Stimulated activated memory B cell treated with anti-CD40 and anti-IgM and Interleukin-4, amounts not matched to agents 10 μg/mL and 1 μg/mL and 100 μg/mL, for 72 hours (primary cell): Measurements from ENCODE around the gene CRMP1.

Experiments
- ATAC-seq: fragments of 150-1000 bp; cut with Tn5 transposase; 2 replicates; pipeline ENCODE4 v1.10.0; 2021
- H3K27ac Mint-ChIP-seq: one replicate; pipeline ENCODE4 v1.8.0; 2022; ENCODE audit warnings: mild to moderate bottlenecking, mixed read lengths
- H3K27me3 Mint-ChIP-seq: one replicate; pipeline ENCODE4 v1.8.0; 2022; ENCODE audit warnings: mixed read lengths
- H3K36me3 Mint-ChIP-seq: one replicate; pipeline ENCODE4 v1.8.0; 2022; ENCODE audit warnings: mixed read lengths
- H3K4me1 Mint-ChIP-seq: one replicate; pipeline ENCODE4 v1.8.0; 2022; ENCODE audit warnings: mixed read lengths
- H3K4me3 Mint-ChIP-seq: one replicate; pipeline ENCODE4 v1.8.0; 2022; ENCODE audit warnings: mild to moderate bottlenecking, moderate library complexity, mixed read lengths
- H3K9me3 Mint-ChIP-seq: one replicate; pipeline ENCODE4 v1.8.0; 2022; ENCODE audit warnings: mixed read lengths

CRMP1 gene

GRCh38 chr4:5887011-5887360, 5.9 kb downstream of the CRMP1 start:
- no peak overlapping the region for H3K4me3 Mint-ChIP-seq
- H3K27ac Mint-ChIP-seq: no peak overlapping the region
- peaks cover 5% of the 10 kb centered on the region for H3K36me3 Mint-ChIP-seq
- H3K4me1 Mint-ChIP-seq: peaks cover 6% of the 10 kb centered on the region
- peaks cover 8% of the 10 kb centered on the region for H3K9me3 Mint-ChIP-seq
- no peak for ATAC-seq
- H3K27me3 Mint-ChIP-seq: peaks cover 72% of the 10 kb centered on the region

DNA sequence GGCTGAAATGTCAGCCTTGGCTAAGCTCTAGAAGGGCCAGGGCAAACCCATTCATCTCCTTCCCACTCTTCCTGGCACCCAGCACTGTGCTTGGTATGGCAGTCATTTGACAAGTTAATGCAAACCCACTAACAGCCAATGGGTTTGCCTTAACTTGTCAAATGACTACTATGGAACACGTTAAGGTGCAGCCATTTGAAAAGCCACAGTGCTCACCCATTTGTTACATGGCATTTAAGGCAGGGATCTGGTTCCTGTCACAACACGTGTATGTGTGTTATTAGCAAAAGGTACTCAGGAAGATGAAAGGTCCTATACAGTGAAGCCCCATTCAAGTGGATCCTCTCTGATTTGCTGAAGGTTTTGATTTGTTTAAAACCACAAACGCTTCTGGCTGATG, 7.2 kb downstream of the CRMP1 start:
- Mint-ChIP-seq H3K9me3 (peaks cover 8% of the 10 kb centered on the region), H3K4me1 (peaks cover 6% of the 10 kb centered on the region), H3K27me3 (peaks cover 60% of the 10 kb centered on the region), H3K27ac (no peak overlapping the region), H3K36me3 (peaks cover 5% of the 10 kb centered on the region), H3K4me3 (no peak overlapping the region)
- no peak for ATAC-seq

DNA sequence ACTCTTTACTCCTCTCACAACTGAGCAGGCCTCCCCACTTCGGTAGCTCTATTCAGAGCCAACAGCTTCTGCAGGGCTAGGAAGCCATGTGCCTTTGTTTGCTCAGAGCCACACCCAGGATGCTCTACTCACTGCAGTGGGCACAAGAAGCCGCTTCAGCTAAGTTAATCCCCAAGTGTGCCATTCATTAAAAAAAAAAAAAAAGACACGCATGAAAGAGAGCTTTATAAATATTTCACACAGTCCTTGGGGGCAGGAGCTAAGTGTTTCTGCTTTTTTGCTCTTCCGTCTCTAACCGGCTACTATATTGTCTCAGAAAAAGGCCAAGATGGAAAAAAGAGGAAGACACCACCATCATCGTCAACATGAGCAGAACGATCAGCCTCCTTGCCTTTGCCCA, 8.1 kb downstream of the CRMP1 start:
- H3K4me3 Mint-ChIP-seq: no peak overlapping the region
- H3K9me3 Mint-ChIP-seq: peaks cover 8% of the 10 kb centered on the region
- ATAC-seq: no peak

GRCh38 chr4:5883916-5884315, 9.0 kb downstream of the CRMP1 start:
- Mint-ChIP-seq H3K27me3 (peaks cover 42% of the 10 kb centered on the region), H3K4me3 (no peak overlapping the region), H3K36me3 (peaks cover 2% of the 10 kb centered on the region), H3K27ac (no peak overlapping the region), H3K9me3 (peaks cover 11% of the 10 kb centered on the region), H3K4me1 (peaks cover 3% of the 10 kb centered on the region)
- no peak for ATAC-seq

More for the DNA sequence above, 8.1 kb downstream of the CRMP1 start:
- no peak overlapping the region for H3K27ac Mint-ChIP-seq
- H3K4me1 Mint-ChIP-seq: peaks cover 6% of the 10 kb centered on the region
- H3K27me3 Mint-ChIP-seq: peaks cover 51% of the 10 kb centered on the region
- H3K36me3 Mint-ChIP-seq: peaks cover 5% of the 10 kb centered on the region

DNA sequence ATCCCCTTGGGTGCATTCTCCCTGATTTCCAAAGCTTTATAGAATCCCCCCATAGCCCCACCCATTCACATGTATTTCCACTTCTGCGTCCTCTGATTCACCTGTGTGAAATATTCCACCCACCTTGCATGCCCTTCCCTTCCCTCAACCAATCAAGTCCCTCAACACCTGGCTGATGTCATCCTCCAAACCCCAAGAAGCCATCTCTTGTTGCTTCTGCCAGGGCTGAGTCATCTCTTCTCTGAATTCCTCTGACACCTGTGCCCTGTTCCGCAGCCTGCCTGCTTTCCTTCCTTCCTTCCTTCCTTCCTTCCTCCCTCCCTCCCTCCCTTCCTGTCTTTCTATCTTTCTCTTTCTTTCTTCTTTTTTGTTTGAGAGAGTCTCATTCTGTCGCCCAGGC, 9.9 kb downstream of the CRMP1 start:
- no peak overlapping the region for H3K27ac Mint-ChIP-seq
- H3K9me3 Mint-ChIP-seq: peaks cover 13% of the 10 kb centered on the region
- ATAC-seq: no peak
- H3K4me1 Mint-ChIP-seq: no peaks in the 10 kb centered on the region
- no peaks in the 10 kb centered on the region for H3K36me3 Mint-ChIP-seq
- H3K27me3 Mint-ChIP-seq: peaks cover 36% of the 10 kb centered on the region
- no peak overlapping the region for H3K4me3 Mint-ChIP-seq

DNA sequence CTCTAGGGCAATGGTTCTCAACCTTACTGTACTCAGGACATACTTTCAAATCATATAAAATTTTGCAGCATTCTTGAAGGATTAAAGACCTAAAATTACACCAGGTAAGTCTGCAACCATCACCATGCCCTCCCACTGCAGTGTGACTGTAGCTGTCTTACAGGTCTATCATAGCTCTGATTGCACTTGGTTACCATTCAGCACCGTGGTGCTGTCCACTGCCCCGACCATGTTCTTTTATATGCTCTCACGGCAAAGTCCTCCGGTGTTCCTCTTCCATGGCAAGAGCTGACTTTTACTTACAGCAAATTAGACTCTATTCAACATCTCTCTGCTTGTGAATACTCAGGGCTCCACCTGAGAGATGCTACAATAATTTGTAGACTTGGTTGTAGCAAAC, 11.5 kb downstream of the CRMP1 start:
- Mint-ChIP-seq H3K4me1 (no peaks in the 10 kb centered on the region), H3K36me3 (no peaks in the 10 kb centered on the region), H3K9me3 (peaks cover 15% of the 10 kb centered on the region), H3K27ac (no peak overlapping the region), H3K4me3 (no peak overlapping the region), H3K27me3 (peaks cover 25% of the 10 kb centered on the region)
- ATAC-seq: no peak

- Mint-ChIP-seq H3K4me3 (no peak overlapping the region), H3K4me1 (no peaks in the 10 kb centered on the region), H3K9me3 (peaks cover 12% of the 10 kb centered on the region), H3K36me3 (no peaks in the 10 kb centered on the region), H3K27me3 (no peaks in the 10 kb centered on the region), H3K27ac (no peak overlapping the region)
- ATAC-seq: no peak
Observed at GRCh38 chr4:5878359-5878758, 14.5 kb downstream of the CRMP1 start.

DNA sequence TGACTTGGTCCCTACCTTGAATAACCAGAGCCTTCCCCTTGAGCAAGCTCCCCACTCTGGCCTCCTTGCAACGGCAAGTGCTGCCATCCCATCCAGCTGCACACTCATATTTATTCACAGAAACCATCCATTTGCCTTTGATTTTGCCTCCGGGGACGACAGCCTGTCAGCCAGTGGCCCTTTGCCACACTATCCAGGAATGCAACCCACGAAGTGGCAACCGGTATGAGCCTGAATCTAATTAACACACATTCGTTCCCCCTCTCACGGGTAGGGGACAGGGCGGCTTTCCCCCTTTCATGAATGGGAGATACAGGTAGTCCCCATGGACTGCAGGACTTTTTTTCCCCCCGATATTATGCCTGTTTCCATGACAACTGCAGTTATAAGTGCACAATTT, 15.5 kb downstream of the CRMP1 start:
- Mint-ChIP-seq H3K4me1 (no peaks in the 10 kb centered on the region), H3K27ac (no peak overlapping the region), H3K4me3 (no peak overlapping the region), H3K36me3 (no peaks in the 10 kb centered on the region), H3K27me3 (no peaks in the 10 kb centered on the region), H3K9me3 (peaks cover 7% of the 10 kb centered on the region)
- no peak for ATAC-seq

GRCh38 chr4:5874811-5875449, 18.0 kb downstream of the CRMP1 start:
- peaks cover 18% of the 10 kb centered on the region for H3K27me3 Mint-ChIP-seq
- no peaks in the 10 kb centered on the region for H3K4me1 Mint-ChIP-seq
- no peak for ATAC-seq
- no peak overlapping the region for H3K4me3 Mint-ChIP-seq
- H3K27ac Mint-ChIP-seq: no peak overlapping the region
- H3K36me3 Mint-ChIP-seq: no peaks in the 10 kb centered on the region
- H3K9me3 Mint-ChIP-seq: peaks cover 7% of the 10 kb centered on the region

DNA sequence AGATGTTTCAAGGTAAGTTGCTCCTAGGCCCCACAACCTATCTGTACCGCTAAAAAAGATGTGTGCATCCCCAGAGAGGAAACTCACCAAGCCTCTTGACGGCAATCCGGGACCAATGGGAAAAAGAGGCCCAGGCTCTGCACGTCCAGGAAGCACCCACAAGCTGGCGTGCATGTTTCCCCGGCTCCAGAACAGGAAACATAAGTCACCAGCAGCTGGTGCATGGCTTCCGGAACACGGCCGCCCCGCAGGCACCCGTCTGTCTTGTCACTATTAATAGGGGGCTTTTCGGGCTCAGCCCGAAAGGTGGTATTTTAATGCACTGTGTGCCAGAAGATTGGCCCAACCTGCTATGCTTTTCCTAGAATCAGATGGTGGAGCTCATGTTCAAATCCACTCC, 22.2 kb downstream of the CRMP1 start:
- Mint-ChIP-seq H3K4me3 (no peak overlapping the region), H3K36me3 (no peaks in the 10 kb centered on the region), H3K27ac (no peak overlapping the region), H3K4me1 (no peaks in the 10 kb centered on the region), H3K9me3 (no peaks in the 10 kb centered on the region), H3K27me3 (peaks cover 39% of the 10 kb centered on the region)
- ATAC-seq: no peak

DNA sequence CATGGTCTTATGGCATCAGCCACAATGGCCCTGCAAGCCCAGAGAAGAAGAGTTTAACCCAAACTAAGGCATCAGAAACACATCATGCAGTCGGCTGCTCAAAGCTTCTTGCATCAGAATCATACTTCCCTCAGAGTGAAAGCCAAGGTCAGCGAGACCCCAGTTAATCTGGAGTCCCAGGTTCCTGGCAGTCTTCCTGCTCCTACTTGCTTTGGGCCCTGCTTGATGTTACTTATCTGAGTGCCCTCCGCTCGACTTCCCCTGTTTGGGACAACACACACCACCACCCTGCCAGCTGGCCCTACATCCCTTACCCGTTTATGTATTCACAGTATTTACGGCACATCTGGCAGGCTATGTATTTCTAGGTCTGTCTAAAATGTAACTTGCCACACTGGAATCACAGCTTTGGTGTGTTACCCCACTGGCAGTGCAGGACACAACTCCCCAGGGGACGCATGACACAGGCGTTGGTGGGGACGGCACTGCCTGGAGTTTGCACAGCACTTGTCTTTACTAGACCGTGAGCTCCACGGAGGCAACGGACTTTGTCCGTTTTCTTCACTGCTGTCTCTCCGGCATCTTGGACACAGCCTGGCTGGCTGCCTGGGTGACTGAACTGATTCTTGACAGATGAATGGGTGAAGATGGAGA, 22.8 kb downstream of the CRMP1 start:
- H3K27ac Mint-ChIP-seq: no peak overlapping the region
- H3K4me1 Mint-ChIP-seq: no peaks in the 10 kb centered on the region

DNA sequence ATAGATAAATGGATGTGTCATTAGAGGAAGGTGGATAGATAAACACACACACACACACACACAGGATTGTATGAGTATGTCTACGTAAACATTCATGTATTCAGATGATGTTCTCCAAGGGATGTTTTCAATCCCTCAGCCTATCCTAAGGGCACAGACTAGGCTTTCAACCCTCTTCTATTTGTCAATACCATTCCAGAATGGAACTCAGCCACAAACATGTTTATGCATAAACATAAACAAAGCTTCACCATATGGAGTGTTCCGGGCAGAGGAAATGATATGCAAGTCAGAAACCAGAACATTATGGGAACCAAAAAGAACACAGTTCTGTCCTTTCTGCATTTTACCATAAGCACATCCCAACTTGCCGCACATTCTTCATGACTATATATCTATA, 25.0 kb downstream of the CRMP1 start:
- Mint-ChIP-seq H3K9me3 (no peaks in the 10 kb centered on the region), H3K27ac (no peak overlapping the region), H3K4me1 (no peaks in the 10 kb centered on the region), H3K27me3 (peaks cover 48% of the 10 kb centered on the region), H3K4me3 (no peak overlapping the region), H3K36me3 (no peaks in the 10 kb centered on the region)
- ATAC-seq: no peak

More for the DNA sequence above, 22.8 kb downstream of the CRMP1 start:
- peaks cover 39% of the 10 kb centered on the region for H3K27me3 Mint-ChIP-seq
- ATAC-seq: no peak
- H3K36me3 Mint-ChIP-seq: no peaks in the 10 kb centered on the region
- no peaks in the 10 kb centered on the region for H3K9me3 Mint-ChIP-seq
- no peak overlapping the region for H3K4me3 Mint-ChIP-seq

DNA sequence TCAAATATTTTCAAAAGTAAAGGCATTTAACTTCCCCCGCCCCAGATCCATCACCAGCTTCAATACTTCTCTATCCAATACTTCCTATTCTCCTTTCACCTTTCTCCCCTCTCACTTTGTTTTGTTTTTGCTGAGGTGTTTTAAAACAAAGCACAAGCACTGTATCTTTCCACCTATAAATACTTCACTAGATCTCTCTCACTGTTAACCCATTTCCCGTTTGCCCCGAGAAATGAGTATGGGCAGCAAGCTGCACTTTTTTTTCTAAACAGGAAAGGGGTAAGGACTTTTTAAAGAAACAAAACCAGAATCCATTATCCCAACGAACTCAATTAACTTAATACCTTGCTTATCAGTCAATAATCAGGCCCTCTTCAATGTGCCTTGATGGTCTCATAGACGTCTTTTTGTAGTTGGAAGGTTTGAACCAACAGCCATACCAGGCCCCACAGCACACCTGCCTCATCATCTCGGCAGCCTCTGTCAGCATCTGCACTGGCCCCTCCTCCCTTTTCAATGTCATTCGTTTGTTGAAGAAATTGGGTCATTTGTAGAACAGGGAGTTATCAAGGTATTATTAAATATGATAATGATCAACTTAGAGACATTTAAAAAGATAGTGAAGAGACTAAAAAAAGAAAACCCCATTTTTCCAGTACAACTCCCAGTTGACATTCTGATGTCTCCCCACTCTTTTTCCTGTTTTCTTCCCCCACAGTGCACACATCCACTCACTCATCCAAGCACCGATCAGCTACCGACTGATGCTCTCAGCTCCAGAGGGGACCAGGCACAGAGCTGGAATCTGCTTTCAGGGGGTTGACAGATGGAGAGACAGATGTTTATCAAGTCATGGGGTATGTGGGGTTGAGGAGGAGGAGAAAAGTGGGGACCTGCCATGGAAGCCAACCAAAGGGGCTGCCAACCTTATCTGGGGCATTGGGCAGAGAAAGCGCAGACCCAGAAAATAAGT, 25.8 kb downstream of the CRMP1 start:
- Mint-ChIP-seq H3K27ac (no peak overlapping the region), H3K4me3 (no peak overlapping the region), H3K4me1 (no peaks in the 10 kb centered on the region), H3K27me3 (peaks cover 48% of the 10 kb centered on the region), H3K36me3 (no peaks in the 10 kb centered on the region), H3K9me3 (no peaks in the 10 kb centered on the region)
- no peak for ATAC-seq

- no peak for ATAC-seq
- no peaks in the 10 kb centered on the region for H3K9me3 Mint-ChIP-seq
- no peak overlapping the region for H3K4me3 Mint-ChIP-seq
- no peaks in the 10 kb centered on the region for H3K4me1 Mint-ChIP-seq
- H3K27me3 Mint-ChIP-seq: peaks cover 42% of the 10 kb centered on the region
- no peaks in the 10 kb centered on the region for H3K36me3 Mint-ChIP-seq
- H3K27ac Mint-ChIP-seq: no peak overlapping the region
Observed at GRCh38 chr4:5865896-5866599, 26.8 kb downstream of the CRMP1 start.

DNA sequence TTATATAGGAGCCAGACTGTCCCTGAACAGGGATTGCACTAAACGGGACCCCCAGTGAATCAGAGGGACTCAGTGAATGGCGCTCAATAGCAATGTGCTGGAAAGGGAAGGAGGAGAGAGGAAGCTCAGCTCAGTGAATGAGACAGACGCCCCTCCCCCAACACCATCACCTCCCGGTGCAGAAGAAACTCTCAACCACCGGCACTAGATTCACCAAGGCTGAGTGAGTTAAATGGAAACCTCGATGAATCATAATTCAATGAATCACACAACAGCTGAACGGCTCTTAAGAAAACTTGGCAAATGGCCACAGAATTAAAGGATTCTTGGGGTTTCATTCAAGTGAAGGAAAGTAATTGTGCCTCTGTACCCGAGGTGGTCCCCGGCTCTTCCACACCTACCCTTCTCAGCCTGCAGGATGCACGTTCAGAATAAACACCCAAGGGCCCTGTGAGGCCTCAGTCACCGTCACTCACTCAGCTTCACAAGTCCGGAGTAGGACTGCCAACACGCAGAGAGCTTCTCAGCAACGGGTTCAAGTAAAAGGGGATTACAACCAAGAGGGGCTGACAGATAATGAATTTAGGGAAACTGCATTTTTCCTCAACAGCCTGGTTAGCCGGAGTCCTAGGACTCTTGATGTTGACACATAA, 29.3 kb downstream of the CRMP1 start:
- no peak overlapping the region for H3K4me3 Mint-ChIP-seq
- H3K27me3 Mint-ChIP-seq: peaks cover 18% of the 10 kb centered on the region
- no peaks in the 10 kb centered on the region for H3K9me3 Mint-ChIP-seq
- no peaks in the 10 kb centered on the region for H3K4me1 Mint-ChIP-seq
- no peak for ATAC-seq
- H3K27ac Mint-ChIP-seq: no peak overlapping the region
- H3K36me3 Mint-ChIP-seq: no peaks in the 10 kb centered on the region
